A549 treated with CORT108297 at 1 μM for 4 hours (cell line): ENCODE data around the gene MS4A8. TPM values are rescaled to one million over a fixed set of nuclear protein-coding genes. Genes with fewer than 3 reads are reported as not detected.

Source experiments
- total RNA-seq: library from RNA; stranded (reverse); fragments of 200-300 nt; extraction: Qiagen RNA extraction; gene quantifications from 5 replicates; pipeline ENCODE4 v1.2.3, GENCODE V29; 2022

The MS4A8 gene, protein sequence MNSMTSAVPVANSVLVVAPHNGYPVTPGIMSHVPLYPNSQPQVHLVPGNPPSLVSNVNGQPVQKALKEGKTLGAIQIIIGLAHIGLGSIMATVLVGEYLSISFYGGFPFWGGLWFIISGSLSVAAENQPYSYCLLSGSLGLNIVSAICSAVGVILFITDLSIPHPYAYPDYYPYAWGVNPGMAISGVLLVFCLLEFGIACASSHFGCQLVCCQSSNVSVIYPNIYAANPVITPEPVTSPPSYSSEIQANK
- not detected in 5 replicates for total RNA-seq

DNA sequence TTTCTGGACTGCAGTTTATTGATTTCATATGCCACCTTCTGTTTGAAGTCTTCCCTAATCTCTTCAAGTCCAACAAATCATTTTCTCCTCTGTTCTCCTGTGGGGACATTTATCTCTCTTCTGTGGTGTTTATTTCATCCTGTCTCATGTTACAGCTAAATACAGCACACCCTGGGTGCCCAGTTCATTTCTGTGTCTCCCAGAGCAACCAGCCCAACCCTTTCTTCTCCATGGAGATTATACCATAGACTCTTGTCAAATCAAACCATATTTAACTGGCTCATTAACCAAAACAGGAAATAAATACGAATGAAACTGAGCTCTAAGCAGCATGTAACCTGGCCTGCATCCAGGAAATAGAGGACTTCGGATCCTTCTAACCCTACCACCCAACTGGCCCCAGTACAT lies at the start of gene MS4A8:
TSS of gene MS4A8 (plus strand) at position 329 of the 408 bp plus-strand sequence. CDS start 1,249 bp downstream, outside the sequence.

DNA sequence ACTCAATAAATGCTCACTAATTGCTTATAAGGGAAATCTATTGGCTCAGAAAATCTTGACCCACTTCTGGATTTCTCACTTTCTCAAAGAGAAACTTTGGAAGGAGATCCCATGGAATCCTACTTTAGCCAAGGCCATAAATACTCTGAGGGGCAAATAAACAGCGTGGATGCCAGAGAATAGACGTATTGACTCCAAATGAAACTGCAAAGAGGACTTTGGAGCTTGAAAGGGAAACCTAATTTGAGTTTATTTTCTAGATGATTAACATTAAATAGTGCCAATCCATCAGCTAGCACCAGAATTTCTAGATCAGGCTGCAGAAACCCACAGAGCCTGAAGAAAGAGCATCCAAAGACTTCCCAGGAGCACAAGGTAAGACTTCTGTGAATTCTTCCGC lies 25.0 kb downstream of the MS4A8 start, which contains the start of gene MS4A18:
TSS of gene MS4A18 (plus strand) at position 301 of the 400 bp plus-strand sequence.

GRCh38 chr11:60756307-60757032 lies 57.1 kb downstream of the MS4A8 start, which contains the start of gene MS4A15:
TSS of gene MS4A15 (plus strand) at chr11:60756867. CDS start at chr11:60763734, 6,867 bp downstream.

Other genes starting within 250 kb of the MS4A8 start
- not detected in 5 replicates for gene MS4A1, start 243.8 kb upstream of the MS4A8 start, total RNA-seq
- gene MS4A12, start 206.8 kb upstream of the MS4A8 start, total RNA-seq = not detected in 5 replicates
- not detected in 5 replicates for gene MS4A13, start 184.2 kb upstream of the MS4A8 start, total RNA-seq
- gene MS4A18, start 25.1 kb downstream of the MS4A8 start, total RNA-seq = not detected in 5 replicates
- gene MS4A15, start 57.3 kb downstream of the MS4A8 start, total RNA-seq = not detected in 5 replicates
- not detected in 5 replicates for gene MS4A10, start 85.7 kb downstream of the MS4A8 start, total RNA-seq
- 86.0 to 111 TPM (median 97.8 TPM) in 5 replicates for gene CCDC86, start 142.5 kb downstream of the MS4A8 start, total RNA-seq
- 0.06 to 0.08 TPM (median 0.07 TPM) in 4 of 5 replicates, not detected in the other for gene PTGDR2, start 156.3 kb downstream of the MS4A8 start, total RNA-seq
- gene ZP1, start 167.9 kb downstream of the MS4A8 start, total RNA-seq = 0.09 to 0.19 TPM (median 0.12 TPM) in 5 replicates
- gene PRPF19, start 207.0 kb downstream of the MS4A8 start, total RNA-seq = 162 to 194 TPM (median 189 TPM) in 5 replicates
- 98.8 to 134 TPM (median 126 TPM) in 5 replicates for gene TMEM109, start 214.5 kb downstream of the MS4A8 start, total RNA-seq
- gene TMEM132A, start 224.8 kb downstream of the MS4A8 start, total RNA-seq = 110 to 179 TPM (median 170 TPM) in 5 replicates